ENCODE data around the gene TLK1.

DNA sequence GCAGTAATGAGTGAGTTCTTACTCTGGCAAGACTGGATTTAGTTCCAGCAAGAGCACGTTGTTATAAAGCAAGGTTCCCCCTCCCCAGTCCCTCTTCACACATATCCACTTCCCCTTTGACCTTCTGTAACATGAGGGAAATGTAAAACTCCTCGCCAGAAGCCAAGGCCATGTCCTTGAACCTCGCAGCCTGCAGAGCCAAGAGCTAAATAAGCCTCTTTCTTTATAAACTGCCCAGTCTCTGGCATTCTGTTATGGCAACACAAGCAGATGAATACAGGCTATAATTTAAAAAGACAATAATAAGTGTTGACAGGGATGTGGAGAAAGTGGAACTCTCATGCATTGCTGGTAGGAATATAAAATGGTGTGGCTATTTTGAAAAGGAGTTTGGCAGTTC is 60.3 kb downstream of the TLK1 start:
- TF ChIP-seq PCBP2 (IDR thresholded peaks at IDR 0.05; ENCODE audit: low read depth, low read length, poor library complexity, severe bottlenecking) (no peak), CTCF (IDR thresholded peaks at IDR 0.05 in 2 of 3, conservative IDR thresholded peaks at IDR 0.05 in 1 of 3; ENCODE audit: insufficient read depth in 2 of 3, low read depth in 1 of 3, low read length in 3 of 3) (no peak), GMEB1 (CRISPR knock-in tag; IDR thresholded peaks at IDR 0.05) (no peak), FOXM1 (IDR thresholded peaks at IDR 0.05; ENCODE audit: low read depth) (no peak), FOXM1 (CRISPR knock-in tag; IDR thresholded peaks at IDR 0.05; ENCODE audit: low read depth) (no peak), KAT2B (IDR thresholded peaks at IDR 0.05; ENCODE audit: low read depth, low read length) (no peak), MTF1 (CRISPR knock-in tag; IDR thresholded peaks at IDR 0.05; ENCODE audit: borderline replicate concordance) (no peak), SP2 (IDR thresholded peaks at IDR 0.05; ENCODE audit: extremely low read depth, low read depth, low read length, poor library complexity, severe bottlenecking) (no peak), SIN3A (IDR thresholded peaks at IDR 0.05; ENCODE audit: borderline replicate concordance in 2 of 2, control insufficient read depth in 1 of 2, low read depth in 2 of 2, low read length in 2 of 2) (no peak), THRAP3 (IDR thresholded peaks at IDR 0.05; ENCODE audit: borderline replicate concordance) (no peak), SMAD3 (CRISPR knock-in tag; conservative IDR thresholded peaks at IDR 0.05) (no peak), NFE2L1 (tag; IDR thresholded peaks at IDR 0.05; ENCODE audit: borderline replicate concordance, low read depth) (no peak), EZH2 (IDR thresholded peaks at IDR 0.05; ENCODE audit: borderline replicate concordance, low read depth, low read length) (no peak)
- TF ChIP-seq, protein P1, sequence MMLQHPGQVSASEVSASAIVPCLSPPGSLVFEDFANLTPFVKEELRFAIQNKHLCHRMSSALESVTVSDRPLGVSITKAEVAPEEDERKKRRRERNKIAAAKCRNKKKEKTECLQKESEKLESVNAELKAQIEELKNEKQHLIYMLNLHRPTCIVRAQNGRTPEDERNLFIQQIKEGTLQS (IDR thresholded peaks at IDR 0.05) = no peak
- TF ChIP-seq, protein P1 (CRISPR knock-in tag; conservative IDR thresholded peaks at IDR 0.05) = no peak

Measured in K562 (cell line).